ENCODE measurements around the gene RPRD1A.

GRCh38 chr18:36109737-36110136 lies 42.4 kb upstream of the RPRD1A start:
- TF ChIP-seq POLR2AphosphoS5 (IDR thresholded peaks at IDR 0.05; ENCODE audit: low read depth, low read length): no peak
- no peak for TF ChIP-seq POLR2A (IDR thresholded peaks at IDR 0.05; ENCODE audit: low read depth, low read length)
- TF ChIP-seq TAF1 (IDR thresholded peaks at IDR 0.05; ENCODE audit: low read depth, low read length): no peak
- no peak for TF ChIP-seq PAX5 (IDR thresholded peaks at IDR 0.05; ENCODE audit: insufficient read depth, low read length, severe bottlenecking)
- TF ChIP-seq SPI1 (IDR thresholded peaks at IDR 0.05; ENCODE audit: low read depth, low read length): no peak
